Measurements from ENCODE around the gene CSH2. TPM values are rescaled to one million over a fixed set of nuclear protein-coding genes. Genes with fewer than 3 reads are reported as not detected.
A peak's percentile ranks its signal among the peaks of the same experiment; 100 is the strongest.

Gene CSH2
- total RNA-seq, 2 experiments from 2014 or later = not detected

- Mint-ChIP-seq H3K36me3 (ENCODE audit: low read depth) (peaks cover 11% of the 10 kb centered on the region), H3K27ac (peak within 1 kb of the TSS; percentile 98), H3K27me3 (no peaks in the 10 kb centered on the region), H3K9me3 (peaks cover under 1% of the 10 kb centered on the region), H3K4me3 (peak within 1 kb of the TSS; percentile 89), H3K4me1 (peaks cover 42% of the 10 kb centered on the region)
- peak; percentile 98 for DNase-seq
- ChIA-PET CTCF (interaction anchor here (0.7 to 2.6 kb wide), 10 partner anchors 8 to 518 kb away, joined by 3 to 15 read pairs (median 3); partner anchors contain the start of gene MAP3K3), POLR2A (interaction anchor here (0.6 to 1.0 kb wide), 2 partner anchors 16 to 18 kb away, joined by 3 read pairs; partner anchors contain the start of gene PSMC5)
Measured at GRCh38 chr17:63842540-63843386, 30.7 kb downstream of the CSH2 start, which contains the start of gene SMARCD2. Gene SMARCD2, minus strand, starts transcription at chr17:63842685. Its CDS starts 11 bp downstream, at chr17:63842674.

- H3K36me3 Mint-ChIP-seq (ENCODE audit: low read depth) = peaks cover 9% of the 10 kb centered on the region
- ChIA-PET POLR2A (no interaction called here), CTCF (interaction anchor here (0.6 to 2.3 kb wide), 5 partner anchors 10 to 63 kb away, joined by 3 to 9 read pairs (median 3); partner anchors contain the start of gene PSMC5)
- H3K4me1 Mint-ChIP-seq = peaks cover 41% of the 10 kb centered on the region
- no peaks in the 10 kb centered on the region for H3K27me3 Mint-ChIP-seq
- H3K27ac Mint-ChIP-seq = peak overlapping the region; percentile 88
- no peaks in the 10 kb centered on the region for H3K9me3 Mint-ChIP-seq
- no peak for DNase-seq
- peak overlapping the region; percentile 83 for H3K4me3 Mint-ChIP-seq
Measured at GRCh38 chr17:63842173-63842539, 31.3 kb downstream of the CSH2 start.

- peaks cover 42% of the 10 kb centered on the region for H3K4me1 Mint-ChIP-seq
- peak overlapping the region; percentile 88 for H3K27ac Mint-ChIP-seq
- H3K36me3 Mint-ChIP-seq (ENCODE audit: low read depth) = peaks cover 13% of the 10 kb centered on the region
- peak overlapping the region; percentile 83 for H3K4me3 Mint-ChIP-seq
- H3K9me3 Mint-ChIP-seq = no peaks in the 10 kb centered on the region
- H3K27me3 Mint-ChIP-seq = no peaks in the 10 kb centered on the region
- peak; percentile 20 for DNase-seq
- CTCF ChIA-PET = interaction anchor here (0.6 to 8.7 kb wide), 7 partner anchors 6 to 62 kb away, joined by 3 to 47 read pairs (median 6); partner anchors contain the start of gene PSMC5
- POLR2A ChIA-PET = no interaction called here
Measured at GRCh38 chr17:63841350-63842172, 31.9 kb downstream of the CSH2 start.

- H3K4me3 Mint-ChIP-seq = peak overlapping the region; percentile 83
- peaks cover 15% of the 10 kb centered on the region for H3K36me3 Mint-ChIP-seq (ENCODE audit: low read depth)
- no peaks in the 10 kb centered on the region for H3K9me3 Mint-ChIP-seq
- H3K27ac Mint-ChIP-seq = peak overlapping the region; percentile 88
- ChIA-PET CTCF (interaction anchor here (1.1 to 8.7 kb wide), 5 partner anchors 7 to 54 kb away, joined by 3 to 47 read pairs (median 6); no protein-coding TSS in a partner anchor), POLR2A (interaction anchor here (0.7 kb wide), 1 partner anchor 98 kb away, joined by 3 read pairs; no protein-coding TSS in a partner anchor)
- no peaks in the 10 kb centered on the region for H3K27me3 Mint-ChIP-seq
- peaks cover 42% of the 10 kb centered on the region for H3K4me1 Mint-ChIP-seq
- no peak for DNase-seq
Measured at GRCh38 chr17:63840591-63841349, 32.7 kb downstream of the CSH2 start.

GRCh38 chr17:63838631-63839171 is 34.8 kb downstream of the CSH2 start:
- H3K4me1 Mint-ChIP-seq = peaks cover 42% of the 10 kb centered on the region
- POLR2A ChIA-PET = interaction anchor here (1.0 to 1.1 kb wide), 2 partner anchors 10 to 12 kb away, joined by 3 to 4 read pairs; no protein-coding TSS in a partner anchor
- CTCF ChIA-PET = interaction anchor here (0.6 to 8.7 kb wide), 7 partner anchors 9 to 180 kb away, joined by 3 to 47 read pairs (median 4); partner anchors contain the start of gene PSMC5

GRCh38 chr17:63837962-63838600 is 35.4 kb downstream of the CSH2 start:
- no peak overlapping the region for H3K4me3 Mint-ChIP-seq
- CTCF ChIA-PET = interaction anchor here (0.6 to 8.7 kb wide), 6 partner anchors 10 to 68 kb away, joined by 3 to 47 read pairs (median 4); partner anchors contain the start of gene PSMC5

More at GRCh38 chr17:63838631-63839171, 34.8 kb downstream of the CSH2 start:
- H3K9me3 Mint-ChIP-seq = no peaks in the 10 kb centered on the region
- DNase-seq = no peak
- H3K27ac Mint-ChIP-seq = peak overlapping the region; percentile 82
- H3K36me3 Mint-ChIP-seq (ENCODE audit: low read depth) = peaks cover 33% of the 10 kb centered on the region
- peak overlapping the region; percentile 52 for H3K4me3 Mint-ChIP-seq
- no peaks in the 10 kb centered on the region for H3K27me3 Mint-ChIP-seq

GRCh38 chr17:63837480-63837879 is 36.0 kb downstream of the CSH2 start:
- Mint-ChIP-seq H3K27me3 (no peaks in the 10 kb centered on the region), H3K27ac (no peak overlapping the region), H3K4me3 (no peak overlapping the region), H3K36me3 (ENCODE audit: low read depth) (peaks cover 38% of the 10 kb centered on the region), H3K4me1 (peaks cover 41% of the 10 kb centered on the region), H3K9me3 (no peaks in the 10 kb centered on the region)
- ChIA-PET POLR2A (no interaction called here), CTCF (interaction anchor here (0.8 to 8.7 kb wide), 4 partner anchors 9 to 13 kb away, joined by 3 to 47 read pairs (median 6); partner anchors contain the start of gene PSMC5)
- DNase-seq = no peak

More at GRCh38 chr17:63837962-63838600, 35.4 kb downstream of the CSH2 start:
- peaks cover 37% of the 10 kb centered on the region for H3K36me3 Mint-ChIP-seq (ENCODE audit: low read depth)
- H3K27ac Mint-ChIP-seq = peak overlapping the region; percentile 5
- DNase-seq = no peak
- peaks cover 40% of the 10 kb centered on the region for H3K4me1 Mint-ChIP-seq
- no peaks in the 10 kb centered on the region for H3K27me3 Mint-ChIP-seq
- POLR2A ChIA-PET = interaction anchor here (1.0 to 1.1 kb wide), 2 partner anchors 9 to 12 kb away, joined by 3 to 4 read pairs; no protein-coding TSS in a partner anchor
- H3K9me3 Mint-ChIP-seq = no peaks in the 10 kb centered on the region

- H3K9me3 Mint-ChIP-seq = no peaks in the 10 kb centered on the region
- no peak for DNase-seq
- ChIA-PET CTCF (interaction anchor here (1.9 to 8.7 kb wide), 2 partner anchors 8 to 11 kb away, joined by 6 to 47 read pairs; no protein-coding TSS in a partner anchor), POLR2A (no interaction called here)
- H3K4me3 Mint-ChIP-seq = no peak overlapping the region
- H3K27me3 Mint-ChIP-seq = no peaks in the 10 kb centered on the region
- H3K27ac Mint-ChIP-seq = no peak overlapping the region
- peaks cover 44% of the 10 kb centered on the region for H3K36me3 Mint-ChIP-seq (ENCODE audit: low read depth)
- H3K4me1 Mint-ChIP-seq = peaks cover 48% of the 10 kb centered on the region
Measured at GRCh38 chr17:63836811-63837210, 36.7 kb downstream of the CSH2 start.

- POLR2A ChIA-PET = no interaction called here
- H3K27ac Mint-ChIP-seq = peak overlapping the region; percentile 16
- no peak for DNase-seq
- CTCF ChIA-PET = interaction anchor here (0.7 to 8.7 kb wide), 11 partner anchors 9 to 410 kb away, joined by 3 to 47 read pairs (median 4); partner anchors contain the start of genes CCDC47, DDX42 and SMARCD2
- no peak overlapping the region for H3K4me3 Mint-ChIP-seq
- H3K27me3 Mint-ChIP-seq = no peaks in the 10 kb centered on the region
- H3K9me3 Mint-ChIP-seq = no peaks in the 10 kb centered on the region
- H3K4me1 Mint-ChIP-seq = peaks cover 51% of the 10 kb centered on the region
- peaks cover 53% of the 10 kb centered on the region for H3K36me3 Mint-ChIP-seq (ENCODE audit: low read depth)
Measured at GRCh38 chr17:63835167-63835720, 38.2 kb downstream of the CSH2 start.

- H3K4me3 Mint-ChIP-seq = no peak overlapping the region
- CTCF ChIA-PET = interaction anchor here (0.6 to 8.7 kb wide), 13 partner anchors 9 to 409 kb away, joined by 3 to 47 read pairs (median 4); partner anchors contain the start of genes CCDC47, DDX42 and SMARCD2
- H3K9me3 Mint-ChIP-seq = no peaks in the 10 kb centered on the region
- H3K27me3 Mint-ChIP-seq = no peaks in the 10 kb centered on the region
- peak overlapping the region; percentile 16 for H3K27ac Mint-ChIP-seq
- peaks cover 59% of the 10 kb centered on the region for H3K36me3 Mint-ChIP-seq (ENCODE audit: low read depth)
- POLR2A ChIA-PET = no interaction called here
- peaks cover 57% of the 10 kb centered on the region for H3K4me1 Mint-ChIP-seq
- peak; percentile 73 for DNase-seq
Measured at GRCh38 chr17:63834431-63835166, 38.9 kb downstream of the CSH2 start.

All from activated CD4-positive, alpha-beta T cell treated with anti-CD3 and anti-CD28 coated beads, Interleukin-2, amount 10 ng/mL, durations not matched to agents 7 days and 5 days (primary cell).